Measurements from ENCODE around the gene FXYD2. TPM values are rescaled to one million over a fixed set of nuclear protein-coding genes. Genes with fewer than 3 reads are reported as not detected.

Gene FXYD2
- total and polyA plus RNA-seq, 2 of the 8 experiments (the other 6 are each of a cell fraction or from before 2014, with no cell fraction given) = 0.89 to 1.1 TPM

GRCh38 chr11:117817368-117818040, 7.0 kb downstream of the FXYD2 start (continued):
- TF ChIP-seq CTCF (IDR thresholded peaks at IDR 0.05; ENCODE audit: control extremely low read depth in 1 of 3, insufficient read depth in 1 of 3, low read depth in 1 of 3, low read length in 3 of 3) (peak in 2 of 3 experiments; percentile 87 to 96; a peak in 3 of 4 replicates), GTF2F1 (IDR thresholded peaks at IDR 0.05; ENCODE audit: borderline replicate concordance, low read depth, low read length) (no peak), E2F6 (IDR thresholded peaks at IDR 0.05) (peak; percentile 54; the same call in 1 of the 2 replicates), RAD21 (IDR thresholded peaks at IDR 0.05 in 1 of 2, conservative IDR thresholded peaks at IDR 0.05 in 1 of 2; ENCODE audit: low read depth in 2 of 2, low read length in 2 of 2) (peak; percentile 85 to 88)
